ENCODE results near the gene LMBRD1.

The LMBRD1 gene

GRCh38 chr6:69665437-69665836 is 131.4 kb downstream of the LMBRD1 start:
- H3K4me3 ChIP-seq (ENCODE audit: low read length in 2 of 2) = no peak overlapping the region
- no peak overlapping the region for H2BK15ac ChIP-seq (ENCODE audit: low read length)
- no peak overlapping the region for H3K4ac ChIP-seq (ENCODE audit: low read length)
- H2BK5ac ChIP-seq (ENCODE audit: low read length) = no peak overlapping the region
- no peak overlapping the region for H3K9ac ChIP-seq (ENCODE audit: low read depth, low read length, poor library complexity)
- no peak for DNase-seq (ENCODE audit: low spot score)
- no peak overlapping the region for H3K14ac ChIP-seq (ENCODE audit: low read length)
- H2BK120ac ChIP-seq (ENCODE audit: low read depth, low read length) = no peak overlapping the region
- H3K79me1 ChIP-seq (ENCODE audit: low read depth, low read length) = no peaks in the 10 kb centered on the region
- no peak overlapping the region for H2BK12ac ChIP-seq (ENCODE audit: low read length)
- no peaks in the 10 kb centered on the region for H3K27me3 ChIP-seq (ENCODE audit: control insufficient read depth in 3 of 3, insufficient read depth in 3 of 3, low read depth in 1 of 3, low read length in 3 of 3)
- no CpG with 5 or more reads among the region's 3 CpGs for WGBS, 2 donors (ENCODE audit: extremely low coverage in 2 of 2, insufficient read length in 2 of 2, insufficient replicate concordance in 1 of 2)
- no peak overlapping the region for H4K91ac ChIP-seq (ENCODE audit: low read depth, low read length, poor library complexity)
- no peak overlapping the region for H2AFZ ChIP-seq (ENCODE audit: low read length)
- no peak overlapping the region for H3K27ac ChIP-seq (replicated peaks; ENCODE audit: low read length)
- H2AK5ac ChIP-seq (ENCODE audit: low read depth, low read length) = no peak overlapping the region
- no peaks in the 10 kb centered on the region for H3K9me3 ChIP-seq (replicated peaks in 1 of 2; ENCODE audit: control insufficient read depth in 2 of 2, insufficient read depth in 1 of 2, low read depth in 1 of 2, low read length in 2 of 2)
- H3K36me3 ChIP-seq (replicated peaks in 1 of 2; ENCODE audit: control insufficient read depth in 2 of 2, insufficient read depth in 2 of 2, low read length in 2 of 2) = no peaks in the 10 kb centered on the region
- H3K4me1 ChIP-seq (ENCODE audit: control insufficient read depth in 2 of 2, insufficient read depth in 1 of 2, low read depth in 1 of 2, low read length in 2 of 2) = no peaks in the 10 kb centered on the region
- no peak overlapping the region for H3K4me2 ChIP-seq (ENCODE audit: insufficient read depth, low read length, poor library complexity, severe bottlenecking)
- no peak overlapping the region for H4K8ac ChIP-seq (ENCODE audit: low read depth, low read length)
- H3K18ac ChIP-seq (ENCODE audit: low read length) = no peak overlapping the region
- H3K23ac ChIP-seq (ENCODE audit: low read depth, low read length, poor library complexity) = no peak overlapping the region

- Histone ChIP-seq H3K4me2 (ENCODE audit: insufficient read depth, low read length, poor library complexity, severe bottlenecking) (no peak overlapping the region), H4K91ac (ENCODE audit: low read depth, low read length, poor library complexity) (no peak overlapping the region), H3K27me3 (ENCODE audit: control insufficient read depth in 3 of 3, insufficient read depth in 3 of 3, low read depth in 1 of 3, low read length in 3 of 3) (no peaks in the 10 kb centered on the region), H3K9me3 (replicated peaks in 1 of 2; ENCODE audit: control insufficient read depth in 2 of 2, insufficient read depth in 1 of 2, low read depth in 1 of 2, low read length in 2 of 2) (no peaks in the 10 kb centered on the region), H3K36me3 (replicated peaks in 1 of 2; ENCODE audit: control insufficient read depth in 2 of 2, insufficient read depth in 2 of 2, low read length in 2 of 2) (no peaks in the 10 kb centered on the region), H3K4ac (ENCODE audit: low read length) (no peak overlapping the region), H2BK120ac (ENCODE audit: low read depth, low read length) (no peak overlapping the region), H3K79me1 (ENCODE audit: low read depth, low read length) (no peaks in the 10 kb centered on the region), H3K18ac (ENCODE audit: low read length) (no peak overlapping the region), H3K23ac (ENCODE audit: low read depth, low read length, poor library complexity) (no peak overlapping the region), H3K4me3 (ENCODE audit: low read length in 2 of 2) (no peak overlapping the region), H2AK5ac (ENCODE audit: low read depth, low read length) (no peak overlapping the region), H4K8ac (ENCODE audit: low read depth, low read length) (no peak overlapping the region), H3K4me1 (ENCODE audit: control insufficient read depth in 2 of 2, insufficient read depth in 1 of 2, low read depth in 1 of 2, low read length in 2 of 2) (no peaks in the 10 kb centered on the region), H3K9ac (ENCODE audit: low read depth, low read length, poor library complexity) (no peak overlapping the region), H2BK15ac (ENCODE audit: low read length) (no peak overlapping the region), H2BK5ac (ENCODE audit: low read length) (no peak overlapping the region), H2AFZ (ENCODE audit: low read length) (no peak overlapping the region), H2BK12ac (ENCODE audit: low read length) (no peak overlapping the region), H3K27ac (replicated peaks; ENCODE audit: low read length) (no peak overlapping the region), H3K14ac (ENCODE audit: low read length) (no peak overlapping the region)
- WGBS, 2 donors (ENCODE audit: extremely low coverage in 2 of 2, insufficient read length in 2 of 2, insufficient replicate concordance in 1 of 2) = no CpG with 5 or more reads among the region's 1 CpG
- DNase-seq (ENCODE audit: low spot score) = no peak
Measured at GRCh38 chr6:69664551-69664950, 132.3 kb downstream of the LMBRD1 start.

- no CpG with 5 or more reads among the region's 2 CpGs for WGBS, 2 donors (ENCODE audit: extremely low coverage in 2 of 2, insufficient read length in 2 of 2, insufficient replicate concordance in 1 of 2)
- Histone ChIP-seq H3K4me1 (ENCODE audit: control insufficient read depth in 2 of 2, insufficient read depth in 1 of 2, low read depth in 1 of 2, low read length in 2 of 2) (no peaks in the 10 kb centered on the region), H2BK15ac (ENCODE audit: low read length) (no peak overlapping the region), H3K4me2 (ENCODE audit: insufficient read depth, low read length, poor library complexity, severe bottlenecking) (no peak overlapping the region), H3K14ac (ENCODE audit: low read length) (no peak overlapping the region), H3K23ac (ENCODE audit: low read depth, low read length, poor library complexity) (no peak overlapping the region), H3K4ac (ENCODE audit: low read length) (no peak overlapping the region), H3K36me3 (replicated peaks in 1 of 2; ENCODE audit: control insufficient read depth in 2 of 2, insufficient read depth in 2 of 2, low read length in 2 of 2) (no peaks in the 10 kb centered on the region), H2AFZ (ENCODE audit: low read length) (no peak overlapping the region), H4K8ac (ENCODE audit: low read depth, low read length) (no peak overlapping the region), H4K91ac (ENCODE audit: low read depth, low read length, poor library complexity) (no peak overlapping the region), H3K9me3 (replicated peaks in 1 of 2; ENCODE audit: control insufficient read depth in 2 of 2, insufficient read depth in 1 of 2, low read depth in 1 of 2, low read length in 2 of 2) (peaks cover 0 to 5% of the 10 kb centered on the region in 2 donors), H3K27me3 (ENCODE audit: control insufficient read depth in 3 of 3, insufficient read depth in 3 of 3, low read depth in 1 of 3, low read length in 3 of 3) (no peaks in the 10 kb centered on the region), H3K9ac (ENCODE audit: low read depth, low read length, poor library complexity) (no peak overlapping the region), H2BK12ac (ENCODE audit: low read length) (no peak overlapping the region), H3K79me1 (ENCODE audit: low read depth, low read length) (no peaks in the 10 kb centered on the region), H2BK5ac (ENCODE audit: low read length) (no peak overlapping the region), H2BK120ac (ENCODE audit: low read depth, low read length) (no peak overlapping the region), H2AK5ac (ENCODE audit: low read depth, low read length) (no peak overlapping the region), H3K4me3 (ENCODE audit: low read length in 2 of 2) (no peak overlapping the region), H3K18ac (ENCODE audit: low read length) (no peak overlapping the region), H3K27ac (replicated peaks; ENCODE audit: low read length) (no peak overlapping the region)
- no peak for DNase-seq (ENCODE audit: low spot score)
Measured at GRCh38 chr6:69663215-69663614, 133.6 kb downstream of the LMBRD1 start.

GRCh38 chr6:69650703-69651102 is 146.1 kb downstream of the LMBRD1 start:
- Histone ChIP-seq H3K4me2 (ENCODE audit: insufficient read depth, low read length, poor library complexity, severe bottlenecking) (no peak overlapping the region), H2BK120ac (ENCODE audit: low read depth, low read length) (no peak overlapping the region), H3K23ac (ENCODE audit: low read depth, low read length, poor library complexity) (no peak overlapping the region), H3K27ac (replicated peaks; ENCODE audit: low read length) (no peak overlapping the region), H3K79me1 (ENCODE audit: low read depth, low read length) (no peaks in the 10 kb centered on the region), H4K91ac (ENCODE audit: low read depth, low read length, poor library complexity) (no peak overlapping the region), H3K4me3 (ENCODE audit: low read length in 2 of 2) (no peak overlapping the region), H3K27me3 (ENCODE audit: control insufficient read depth in 3 of 3, insufficient read depth in 3 of 3, low read depth in 1 of 3, low read length in 3 of 3) (no peaks in the 10 kb centered on the region), H2BK15ac (ENCODE audit: low read length) (no peak overlapping the region), H2AK5ac (ENCODE audit: low read depth, low read length) (no peak overlapping the region), H3K9me3 (replicated peaks in 1 of 2; ENCODE audit: control insufficient read depth in 2 of 2, insufficient read depth in 1 of 2, low read depth in 1 of 2, low read length in 2 of 2) (no peaks in the 10 kb centered on the region), H2BK12ac (ENCODE audit: low read length) (no peak overlapping the region), H3K4me1 (ENCODE audit: control insufficient read depth in 2 of 2, insufficient read depth in 1 of 2, low read depth in 1 of 2, low read length in 2 of 2) (no peaks in the 10 kb centered on the region), H4K8ac (ENCODE audit: low read depth, low read length) (no peak overlapping the region), H2BK5ac (ENCODE audit: low read length) (no peak overlapping the region), H2AFZ (ENCODE audit: low read length) (no peak overlapping the region), H3K9ac (ENCODE audit: low read depth, low read length, poor library complexity) (no peak overlapping the region), H3K4ac (ENCODE audit: low read length) (no peak overlapping the region), H3K18ac (ENCODE audit: low read length) (no peak overlapping the region), H3K36me3 (replicated peaks in 1 of 2; ENCODE audit: control insufficient read depth in 2 of 2, insufficient read depth in 2 of 2, low read length in 2 of 2) (no peaks in the 10 kb centered on the region), H3K14ac (ENCODE audit: low read length) (no peak overlapping the region)
- no peak for DNase-seq (ENCODE audit: low spot score)

All from neuronal stem cell (in vitro differentiated cells).